GF-D8 (cell line): ENCODE results near the gene AHNAK2.

Experiments
- DNase-seq: peaks from one replicate; lab custom pipeline; 2025; lab: John Stamatoyannopoulos, UW

The AHNAK2 gene

GRCh38 chr14:104972301-104973134 is 5.7 kb downstream of the AHNAK2 start:
- DNase-seq, result no peak

- no peak for DNase-seq
Observed at GRCh38 chr14:104971447-104972240, 6.5 kb downstream of the AHNAK2 start.

GRCh38 chr14:104970231-104971068 is 7.7 kb downstream of the AHNAK2 start:
- DNase-seq, result no peak

DNA sequence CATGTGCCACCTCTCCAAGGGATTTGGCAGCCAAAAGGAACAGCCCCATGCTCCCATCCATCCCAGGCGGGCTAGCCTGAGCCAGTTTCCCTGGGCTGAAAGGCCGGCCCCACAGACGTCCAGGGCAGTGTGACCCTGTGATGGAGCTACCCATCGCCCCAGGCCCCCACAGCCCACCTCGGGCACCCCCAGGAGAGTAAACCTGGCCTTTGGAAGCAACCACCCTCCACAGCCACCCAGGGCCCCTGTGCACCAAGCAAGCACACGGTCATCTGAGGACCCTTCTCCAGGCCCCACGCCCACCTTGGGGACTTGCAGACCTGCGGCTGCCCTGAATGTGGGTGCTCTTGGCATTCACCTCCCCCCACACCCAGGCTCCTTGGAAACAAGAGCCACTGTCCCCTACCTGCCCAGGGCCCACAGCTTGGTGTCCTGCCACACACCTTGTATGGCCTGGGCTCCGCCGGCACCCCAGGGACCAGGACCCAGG is 8.4 kb downstream of the AHNAK2 start:
- no peak for DNase-seq

- DNase-seq, result no peak
Observed at GRCh38 chr14:104968541-104969401, 9.4 kb downstream of the AHNAK2 start.

- DNase-seq, result no peak
Observed at GRCh38 chr14:104968153-104968527, 10.0 kb downstream of the AHNAK2 start.

DNA sequence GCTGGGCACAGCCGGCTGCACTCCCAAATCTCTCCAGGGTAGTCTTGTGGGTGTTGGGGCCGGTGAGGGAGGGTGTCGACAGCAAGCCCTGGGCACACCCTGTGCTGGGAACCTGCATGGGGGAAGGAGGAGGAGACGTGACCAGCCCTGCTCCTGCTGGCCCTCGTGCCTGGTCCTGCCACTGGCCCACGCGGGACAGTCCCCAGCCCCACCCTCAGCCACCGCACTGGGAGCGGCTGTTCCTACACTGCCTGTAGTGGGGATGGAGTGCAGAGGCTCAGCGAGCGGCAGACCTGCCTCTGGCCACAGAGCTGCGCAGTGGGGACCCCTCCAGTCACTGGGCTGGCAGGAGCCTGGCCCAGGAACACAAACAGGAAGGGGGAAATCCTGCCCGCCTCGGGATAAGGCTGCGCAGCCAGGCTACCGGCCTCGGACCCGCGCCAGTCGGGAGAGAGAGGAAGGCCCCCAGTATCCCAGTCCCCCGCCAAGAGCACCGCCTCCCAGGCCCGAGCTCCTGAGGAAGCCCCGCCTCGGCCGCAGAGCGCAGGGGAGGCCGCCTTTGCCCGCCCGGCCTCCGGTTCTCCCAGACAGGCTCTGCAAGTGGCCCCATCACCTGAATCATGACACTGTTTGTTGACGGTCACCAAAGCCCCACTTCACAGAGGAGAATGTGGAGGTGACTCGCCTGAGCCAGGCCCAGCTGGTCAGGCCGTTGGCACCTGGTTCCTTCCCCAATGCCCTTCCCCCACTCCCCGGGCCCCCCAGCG is 10.6 kb downstream of the AHNAK2 start:
- no peak for DNase-seq

- no peak for DNase-seq
Observed at GRCh38 chr14:104966981-104967385, 11.2 kb downstream of the AHNAK2 start.

GRCh38 chr14:104966261-104966865 is 11.8 kb downstream of the AHNAK2 start:
- DNase-seq, result no peak

- DNase-seq, result no peak
Observed at GRCh38 chr14:104965561-104966231, 12.5 kb downstream of the AHNAK2 start.

DNA sequence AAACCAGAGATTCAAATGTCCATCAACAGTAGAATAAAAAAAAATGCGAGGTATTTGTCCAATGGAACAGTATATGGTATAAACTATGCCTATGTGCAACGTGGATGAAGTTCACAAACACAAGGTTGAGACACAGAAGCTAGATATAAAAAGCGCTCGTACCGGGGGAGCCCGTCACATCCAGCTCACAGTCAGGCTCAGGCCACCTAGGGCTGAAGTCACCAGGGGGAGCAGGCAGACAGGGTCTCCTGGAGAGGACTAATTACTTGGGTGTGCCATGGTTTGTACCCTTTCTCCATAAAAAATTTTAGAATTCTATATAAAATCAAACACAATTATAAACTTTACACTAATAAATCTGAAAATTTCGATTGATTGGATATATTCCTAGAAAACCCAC is 13.6 kb downstream of the AHNAK2 start:
- no peak for DNase-seq

DNA sequence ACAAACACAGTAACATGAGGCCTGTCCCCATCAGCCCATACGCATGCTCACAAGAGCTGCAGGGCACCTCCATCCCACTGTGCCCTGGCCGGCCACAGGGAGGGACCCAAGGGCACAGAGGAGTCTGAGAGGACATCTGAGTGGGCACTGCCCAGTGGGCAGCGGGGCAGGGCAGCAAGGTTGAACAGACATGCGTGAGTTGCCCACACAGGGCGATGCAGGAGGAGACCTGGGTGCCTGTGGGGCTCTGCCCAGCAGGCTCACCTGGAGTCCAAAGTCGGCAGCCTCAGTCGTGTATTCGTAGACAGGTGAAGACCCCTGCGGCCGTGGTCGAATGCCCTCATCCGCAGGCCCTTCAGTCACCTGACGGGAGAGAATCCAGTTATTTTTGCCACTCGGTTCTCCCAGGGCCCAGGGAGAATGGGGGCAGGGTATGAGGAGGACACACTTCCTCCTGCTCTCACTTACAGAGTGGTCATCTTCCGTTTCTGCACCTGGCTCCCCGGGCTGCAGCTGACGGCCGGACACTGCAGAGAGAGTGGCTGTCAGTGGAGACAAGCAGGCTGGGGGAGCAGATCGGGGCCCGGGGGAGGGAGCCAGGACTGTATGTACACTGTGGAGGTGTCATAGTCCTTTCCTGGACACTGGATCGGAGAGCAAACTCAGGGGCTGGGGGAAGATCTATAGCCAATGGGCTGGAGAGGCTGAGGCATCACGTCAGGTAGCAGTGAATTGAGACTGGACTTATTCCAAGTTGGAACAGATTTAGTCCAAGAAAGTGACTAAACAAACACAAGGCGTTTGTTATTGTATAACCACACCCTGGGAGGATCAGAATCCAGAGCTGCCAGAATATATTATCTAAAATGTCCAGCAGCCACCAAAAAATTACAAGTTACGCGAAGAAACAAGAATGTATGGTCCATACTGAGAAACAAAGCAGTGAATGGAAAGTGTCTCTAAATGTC is 20.7 kb downstream of the AHNAK2 start:
- DNase-seq, result no peak

- DNase-seq, result no peak
Observed at GRCh38 chr14:104956290-104956890, 21.8 kb downstream of the AHNAK2 start.

DNA sequence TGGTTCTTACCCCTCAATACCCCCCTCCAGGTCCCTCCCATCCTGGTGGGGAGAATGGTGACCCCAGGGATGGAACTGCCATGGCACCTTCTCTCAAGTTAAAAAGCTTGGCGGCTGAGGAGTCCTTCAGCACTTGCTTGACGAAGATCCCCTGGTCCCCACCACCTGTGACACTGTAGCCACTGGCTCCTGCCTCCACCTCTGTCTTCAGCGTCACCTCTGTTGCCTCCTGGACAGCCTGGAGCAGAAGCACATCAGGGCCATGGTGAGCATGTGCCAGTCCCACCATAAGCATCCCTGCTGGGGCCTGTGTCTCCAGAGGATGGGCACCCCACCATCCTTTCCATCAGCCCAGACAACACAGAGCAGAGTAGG is 22.8 kb downstream of the AHNAK2 start:
- DNase-seq, result no peak

DNA sequence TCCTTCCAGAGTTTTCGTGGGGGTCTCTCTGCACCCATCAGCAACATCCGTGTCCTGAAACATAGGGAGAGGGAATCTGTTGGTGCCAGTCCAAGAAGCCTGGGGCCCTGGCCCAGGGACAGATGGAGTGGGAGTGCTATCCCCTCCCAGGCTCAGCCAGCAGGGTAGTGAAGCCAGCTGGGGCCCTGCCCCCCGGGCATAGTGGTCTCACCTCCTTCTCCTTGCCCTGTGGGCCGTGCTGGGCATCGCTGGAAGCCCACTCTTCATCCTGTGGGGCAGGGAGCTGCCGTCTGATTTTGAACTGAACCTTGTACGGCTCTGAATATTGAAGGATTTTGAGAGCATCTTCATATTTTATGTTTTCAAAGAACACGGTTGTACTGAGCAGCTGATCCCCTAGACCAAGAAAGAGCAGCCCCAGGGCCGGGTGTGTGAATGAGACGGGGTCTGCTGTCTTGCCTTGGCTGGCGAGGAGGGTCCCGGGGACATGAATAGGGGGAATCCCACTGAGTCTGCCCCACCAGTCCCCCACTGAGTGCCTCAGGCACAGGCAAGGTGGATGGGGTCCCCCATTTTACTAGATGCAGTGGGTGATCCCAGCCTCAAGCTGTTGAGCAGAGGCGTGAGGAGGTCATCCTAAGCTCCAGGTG is 23.3 kb downstream of the AHNAK2 start:
- DNase-seq, result no peak

- no peak for DNase-seq
Observed at GRCh38 chr14:104953896-104954656, 24.1 kb downstream of the AHNAK2 start.

- DNase-seq, result no peak
Observed at GRCh38 chr14:104953097-104953496, 25.1 kb downstream of the AHNAK2 start.
